GM19467 (cell line): ENCODE results near the gene GPR152.

ENCODE experiments used
- ATAC-seq: cut with Tn5 transposase; IDR thresholded peaks from one replicate; pipeline ENCODE4 v1.9.1; 2021; ENCODE audit warnings: mild to moderate bottlenecking, moderate library complexity; ENCODE audit not compliant: unreplicated experiment

GPR152 gene, protein sequence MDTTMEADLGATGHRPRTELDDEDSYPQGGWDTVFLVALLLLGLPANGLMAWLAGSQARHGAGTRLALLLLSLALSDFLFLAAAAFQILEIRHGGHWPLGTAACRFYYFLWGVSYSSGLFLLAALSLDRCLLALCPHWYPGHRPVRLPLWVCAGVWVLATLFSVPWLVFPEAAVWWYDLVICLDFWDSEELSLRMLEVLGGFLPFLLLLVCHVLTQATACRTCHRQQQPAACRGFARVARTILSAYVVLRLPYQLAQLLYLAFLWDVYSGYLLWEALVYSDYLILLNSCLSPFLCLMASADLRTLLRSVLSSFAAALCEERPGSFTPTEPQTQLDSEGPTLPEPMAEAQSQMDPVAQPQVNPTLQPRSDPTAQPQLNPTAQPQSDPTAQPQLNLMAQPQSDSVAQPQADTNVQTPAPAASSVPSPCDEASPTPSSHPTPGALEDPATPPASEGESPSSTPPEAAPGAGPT

DNA sequence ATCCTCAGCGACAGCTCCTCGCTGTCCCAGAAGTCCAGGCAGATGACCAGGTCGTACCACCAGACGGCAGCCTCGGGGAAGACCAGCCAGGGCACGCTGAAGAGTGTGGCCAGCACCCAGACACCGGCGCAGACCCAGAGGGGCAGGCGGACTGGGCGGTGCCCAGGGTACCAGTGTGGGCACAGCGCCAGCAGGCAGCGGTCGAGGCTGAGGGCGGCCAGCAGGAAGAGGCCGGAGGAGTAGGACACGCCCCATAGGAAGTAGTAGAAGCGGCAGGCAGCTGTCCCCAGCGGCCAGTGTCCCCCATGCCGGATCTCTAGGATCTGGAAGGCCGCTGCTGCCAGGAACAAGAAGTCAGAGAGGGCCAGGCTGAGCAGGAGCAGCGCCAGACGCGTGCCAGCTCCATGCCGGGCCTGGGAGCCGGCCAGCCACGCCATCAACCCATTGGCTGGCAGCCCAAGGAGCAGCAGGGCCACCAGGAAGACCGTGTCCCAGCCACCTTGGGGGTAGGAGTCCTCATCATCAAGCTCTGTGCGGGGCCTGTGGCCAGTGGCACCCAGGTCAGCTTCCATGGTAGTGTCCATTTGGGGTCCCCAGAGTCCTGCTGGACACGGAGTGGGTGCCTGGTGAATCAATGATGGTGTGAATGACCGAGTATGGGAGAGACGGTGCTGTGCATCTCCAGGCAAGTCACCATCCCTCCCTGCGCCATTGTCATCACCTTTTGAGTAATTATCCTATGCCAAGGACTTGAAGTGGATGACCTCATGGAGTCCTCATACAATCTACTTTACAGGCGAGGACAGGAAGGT lies at the start of gene GPR152:
Gene GPR152, minus strand, starts transcription at position 589 of the 812 bp plus-strand sequence. Its CDS starts 5 bp downstream, at position 584.
- no peak for ATAC-seq

DNA sequence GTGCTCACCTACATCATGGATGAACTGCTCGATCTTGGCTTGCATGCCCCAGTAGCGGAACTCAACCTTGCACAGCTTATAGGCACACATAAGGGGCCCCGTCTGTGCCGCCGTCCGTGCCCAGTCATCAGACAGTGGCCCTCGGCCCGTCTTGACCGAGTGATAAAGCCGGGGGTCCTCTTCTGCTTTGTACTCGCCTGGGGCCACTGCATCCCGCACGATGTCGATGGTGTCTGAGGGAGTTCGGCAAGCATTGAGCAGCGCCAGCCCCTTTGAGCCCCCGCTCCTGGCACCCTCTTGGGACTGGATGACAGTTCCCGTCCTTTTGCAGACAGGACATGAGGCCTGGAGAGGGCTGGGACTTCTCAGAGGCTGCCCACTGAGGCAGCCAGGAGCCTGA lies 49.3 kb upstream of the GPR152 start:
- no peak for ATAC-seq

DNA sequence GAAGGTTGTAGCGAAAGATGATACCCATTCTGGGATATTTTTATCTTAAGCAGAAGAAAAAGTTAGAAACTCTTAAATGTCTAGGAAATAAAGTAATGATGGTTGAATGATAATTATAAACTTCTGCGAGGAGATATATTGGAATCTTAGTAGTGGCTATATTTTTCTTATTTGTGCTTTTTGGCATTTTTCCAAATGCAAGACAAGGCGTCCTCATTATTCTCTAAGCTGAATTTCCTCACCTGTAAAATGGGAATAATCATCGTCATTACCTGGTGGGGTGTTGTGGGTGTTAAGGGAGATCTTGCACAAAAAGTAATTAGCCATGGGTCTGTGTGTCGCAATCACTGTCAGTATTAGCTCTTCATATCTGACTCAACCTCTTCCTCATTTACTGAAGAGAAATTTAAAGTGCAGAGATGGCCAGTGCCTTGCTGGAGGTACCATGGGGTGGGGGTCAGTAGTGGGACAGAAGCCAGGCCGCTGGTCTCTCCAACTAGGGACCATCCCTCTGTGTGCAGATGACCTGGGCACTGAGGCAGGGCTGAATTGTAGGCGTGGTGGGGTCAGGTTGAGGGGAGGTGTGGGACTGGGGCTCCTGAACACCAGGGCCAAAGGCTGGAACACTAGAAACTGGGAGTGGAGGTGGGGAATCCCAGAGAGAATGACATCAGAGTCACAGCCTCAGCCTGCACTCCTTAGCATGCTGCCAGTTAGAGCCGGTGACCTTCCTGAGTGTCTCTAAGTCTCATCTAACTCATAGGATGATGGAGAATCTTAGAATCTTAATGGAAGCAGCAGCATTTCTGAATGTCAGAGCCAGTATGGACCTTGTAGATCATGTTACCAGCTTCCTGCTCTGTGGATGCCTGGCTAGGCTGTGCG lies 48.5 kb upstream of the GPR152 start:
- no peak for ATAC-seq

DNA sequence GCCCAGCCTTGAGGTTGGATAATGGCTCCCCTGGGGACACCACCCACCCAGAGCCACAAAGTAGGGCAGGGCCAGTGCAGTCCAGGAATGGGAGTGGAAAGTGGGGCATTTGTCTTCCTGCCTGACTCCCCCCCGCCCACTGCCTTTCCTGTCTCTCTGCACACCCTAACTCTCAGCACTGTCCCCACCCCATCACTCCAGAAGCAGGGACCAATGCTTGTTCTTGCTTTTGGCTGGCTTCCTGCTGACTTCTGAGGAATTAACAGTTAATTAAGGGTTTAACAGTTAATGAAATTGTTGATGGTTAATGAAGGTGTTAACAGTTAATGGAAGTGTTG lies 47.9 kb upstream of the GPR152 start:
- no peak for ATAC-seq

DNA sequence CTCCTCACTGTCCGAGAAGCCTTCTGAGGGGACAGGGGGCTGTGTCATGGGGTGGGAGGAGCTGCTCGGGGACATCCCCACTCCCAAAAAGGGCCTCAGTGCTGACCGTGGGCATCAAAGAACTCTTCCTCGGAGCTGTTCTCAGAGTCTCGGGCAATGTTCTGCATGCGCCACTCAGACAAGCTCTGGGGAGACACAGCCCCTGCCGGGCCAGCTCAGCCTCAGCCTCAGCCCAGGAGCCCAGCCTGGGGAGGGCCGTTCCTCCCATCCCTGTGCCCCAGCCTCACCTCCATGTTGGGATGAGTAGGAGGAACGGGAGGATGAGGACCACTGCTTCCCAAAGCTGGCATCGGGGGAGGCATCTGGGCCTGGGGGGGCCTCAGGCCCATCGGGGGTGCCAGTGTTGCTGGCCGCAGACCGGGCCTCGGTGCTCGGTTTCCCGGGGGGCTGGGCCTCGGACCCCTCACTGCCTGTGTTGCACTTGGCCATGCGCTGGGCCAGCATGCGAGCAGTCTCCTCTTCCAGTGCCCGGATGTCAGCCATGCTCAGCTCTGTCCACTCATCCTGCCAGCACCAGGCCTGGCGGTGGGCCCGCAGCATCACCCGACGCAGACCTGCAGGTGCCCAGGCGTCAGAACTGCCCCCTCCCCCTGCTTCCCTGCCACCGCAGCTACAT lies 47.4 kb upstream of the GPR152 start:
- no peak for ATAC-seq

DNA sequence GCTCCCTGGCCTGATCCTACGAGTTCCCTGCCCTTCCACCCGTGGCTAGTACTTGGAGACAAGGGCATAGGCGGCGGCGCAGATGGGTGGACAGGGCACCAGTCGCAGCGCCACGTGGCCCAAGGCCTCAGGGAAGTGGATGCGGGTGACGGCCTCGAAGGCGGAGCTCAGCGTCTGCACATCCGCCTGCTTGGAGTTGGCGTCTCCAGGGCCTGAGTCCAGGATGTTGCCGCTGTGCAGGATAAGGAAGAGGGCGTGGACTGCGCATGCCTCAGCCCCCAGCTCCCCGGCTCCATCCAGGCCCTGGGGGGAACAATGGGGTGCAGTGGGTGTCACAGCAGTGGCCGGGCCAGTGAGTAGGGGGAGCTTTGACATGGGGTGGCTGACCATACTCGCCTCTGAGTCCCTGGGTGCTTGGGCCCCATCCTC lies 46.0 kb upstream of the GPR152 start:
- ATAC-seq: no peak

DNA sequence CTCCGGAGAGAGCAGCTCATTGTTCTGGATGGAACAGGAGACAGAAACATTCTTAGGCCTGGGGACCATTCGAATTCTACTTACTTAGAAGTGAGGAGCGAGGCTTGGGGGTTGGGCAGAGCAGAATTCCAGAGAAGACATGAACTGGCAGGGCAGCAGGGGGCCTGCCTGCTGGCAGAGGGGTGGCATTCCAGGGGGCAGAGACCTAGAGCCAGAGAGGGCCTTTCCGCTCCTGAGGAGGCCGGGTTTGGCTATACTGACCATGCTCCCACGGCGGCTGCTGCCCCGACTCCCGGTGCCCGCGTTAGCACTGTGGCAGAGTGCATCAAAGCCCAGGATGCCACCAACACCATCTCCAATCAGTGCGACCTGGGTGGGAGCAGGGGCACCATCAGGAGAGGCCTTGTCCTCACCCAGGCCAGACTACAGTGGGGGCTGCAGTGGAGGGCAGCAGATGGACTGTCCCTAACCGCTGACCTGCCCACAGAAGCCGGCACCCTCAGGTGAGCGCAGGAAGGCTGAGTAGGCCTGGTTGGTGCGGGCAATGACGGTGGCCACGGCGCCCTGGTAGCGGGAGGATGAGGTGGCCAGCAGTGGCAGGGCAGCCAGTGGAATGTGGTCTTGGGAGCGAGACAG lies 45.2 kb upstream of the GPR152 start:
- ATAC-seq: no peak

DNA sequence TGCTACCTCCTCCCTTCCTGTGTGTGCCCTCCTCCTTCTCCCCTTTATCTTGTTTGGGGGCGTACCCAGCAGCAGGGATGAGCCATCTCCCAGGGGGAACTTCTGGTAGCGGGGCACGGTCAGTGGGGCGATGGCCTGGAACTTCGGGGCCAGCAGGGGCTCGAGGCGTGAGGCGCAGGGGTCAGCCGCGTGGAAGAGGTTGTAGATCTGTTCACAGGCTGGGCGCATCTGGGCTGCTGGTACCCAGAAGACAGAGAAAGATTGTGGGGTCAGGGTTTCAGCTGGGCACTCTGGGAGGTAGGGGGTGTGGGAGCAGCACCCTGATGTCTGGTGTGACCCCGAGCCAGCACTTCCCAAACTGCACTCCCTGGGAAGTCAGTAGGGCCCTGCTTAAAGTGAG lies 43.6 kb upstream of the GPR152 start:
- ATAC-seq: no peak

DNA sequence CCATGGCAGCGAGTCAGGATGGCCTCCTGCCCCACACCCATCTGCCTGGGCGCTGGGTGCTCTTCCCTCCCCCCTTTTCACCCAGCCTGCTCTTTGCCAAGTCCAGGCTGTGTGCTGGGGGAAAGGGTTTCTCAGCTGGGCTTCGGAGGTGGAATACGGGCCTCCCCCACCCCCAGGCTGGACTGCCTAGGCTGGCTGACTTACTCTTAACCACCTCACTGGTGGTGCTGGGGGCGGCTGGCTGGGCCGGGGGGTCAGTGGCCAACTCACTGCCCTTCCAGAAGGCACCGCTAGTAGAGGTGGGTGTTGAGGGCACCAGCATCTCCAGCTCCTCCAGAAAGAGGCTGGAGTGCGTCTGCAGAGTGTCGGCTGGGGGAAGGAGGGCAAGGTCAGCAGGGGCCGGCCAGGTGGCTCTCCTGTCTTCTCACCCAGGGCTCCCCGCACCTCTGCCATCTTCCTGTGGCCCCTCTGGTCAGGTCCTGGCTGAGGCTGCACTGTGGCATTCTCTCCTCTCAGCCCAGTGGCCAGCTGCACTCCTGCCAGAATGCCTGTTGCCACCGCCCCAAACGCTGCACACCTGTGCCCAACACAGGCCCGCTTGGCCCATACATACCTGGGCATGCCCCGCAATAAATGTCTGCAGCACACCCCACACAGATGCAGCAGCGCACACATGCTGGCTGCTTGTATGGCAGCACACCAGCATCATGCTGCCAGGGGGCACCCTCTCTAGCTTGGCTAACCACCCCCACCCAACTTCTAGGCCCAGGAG lies 42.9 kb upstream of the GPR152 start:
- no peak for ATAC-seq

DNA sequence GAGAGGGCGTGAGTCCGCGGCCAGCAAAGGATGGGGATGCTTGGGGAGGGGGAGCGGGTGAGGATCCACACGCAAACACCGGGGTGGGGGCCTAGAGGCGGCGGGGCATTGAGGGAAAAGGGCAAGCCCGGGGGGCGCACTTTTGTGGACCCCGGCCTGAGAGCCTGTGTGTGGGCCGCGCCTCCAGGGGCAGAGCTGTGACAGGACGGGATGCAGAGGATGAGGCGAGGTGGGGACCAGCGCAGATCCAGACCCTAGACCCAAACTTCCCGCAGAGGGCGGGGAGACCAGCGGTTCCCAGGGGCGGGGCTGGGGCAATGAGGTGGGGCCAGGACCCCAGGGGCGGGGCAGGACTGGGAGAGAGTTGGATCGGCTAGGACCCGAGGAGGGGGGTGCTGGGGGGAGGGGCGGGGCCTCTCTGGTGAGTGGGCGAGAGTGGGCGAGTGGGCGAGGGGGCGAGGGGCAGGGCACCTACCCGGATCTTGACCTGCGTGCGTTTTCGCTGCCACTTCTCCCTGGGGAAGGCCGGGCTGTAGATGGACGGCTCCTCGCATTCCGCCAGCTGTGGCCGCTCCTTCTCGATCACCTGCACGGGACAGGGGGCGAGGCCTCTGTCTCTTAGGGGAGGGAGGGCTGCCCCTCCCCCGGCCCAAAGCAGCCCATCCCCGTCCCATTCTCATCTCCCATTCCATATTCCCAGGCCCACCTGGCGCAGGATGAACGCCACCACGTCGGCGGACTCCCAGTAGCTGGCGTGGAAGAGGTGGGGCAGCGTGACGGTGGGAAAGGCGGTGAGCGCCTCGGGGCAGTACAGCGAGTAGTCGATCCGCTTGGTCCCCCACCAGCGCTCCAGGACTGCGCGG lies 42.1 kb upstream of the GPR152 start:
- ATAC-seq: no peak

DNA sequence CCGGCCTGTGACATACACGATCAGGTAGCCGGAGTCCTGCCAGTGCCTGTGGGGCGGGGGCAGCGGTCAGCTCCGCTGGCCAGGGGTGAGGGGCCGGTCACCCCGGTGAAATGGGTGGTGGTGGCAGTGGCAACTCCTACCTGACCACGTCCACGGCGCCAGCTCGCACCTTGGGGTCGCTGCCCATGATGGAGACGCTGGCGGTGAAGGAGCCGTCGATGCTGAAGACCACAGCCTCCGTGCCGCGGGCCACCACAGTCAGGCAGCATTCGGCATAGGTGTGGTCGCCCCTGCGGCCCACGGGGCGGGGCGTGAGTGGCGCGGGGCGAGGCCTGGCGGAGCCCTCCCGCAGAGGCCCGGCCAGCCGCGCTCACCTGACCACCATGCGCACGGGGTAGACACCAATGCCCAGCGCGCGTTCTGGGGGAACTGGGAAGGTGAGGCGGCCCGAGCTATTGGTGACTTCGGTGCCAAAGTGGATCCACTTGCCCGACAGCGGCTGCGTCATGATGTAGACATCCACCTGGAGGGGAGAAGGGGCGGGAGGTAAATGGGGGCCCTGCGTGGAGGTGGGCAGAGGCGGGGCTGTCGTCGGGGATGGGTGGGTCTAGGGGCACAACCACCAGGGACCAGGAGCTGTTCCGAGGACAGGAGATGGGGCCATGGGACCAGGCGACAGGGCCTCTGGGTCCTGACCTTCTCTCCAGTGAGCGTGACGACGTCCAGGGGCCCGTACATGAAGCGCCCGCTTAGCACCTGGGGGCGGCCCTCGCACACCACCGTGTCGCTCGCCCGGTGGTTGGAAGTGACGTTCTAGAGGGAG lies 41.2 kb upstream of the GPR152 start:
- ATAC-seq: no peak

DNA sequence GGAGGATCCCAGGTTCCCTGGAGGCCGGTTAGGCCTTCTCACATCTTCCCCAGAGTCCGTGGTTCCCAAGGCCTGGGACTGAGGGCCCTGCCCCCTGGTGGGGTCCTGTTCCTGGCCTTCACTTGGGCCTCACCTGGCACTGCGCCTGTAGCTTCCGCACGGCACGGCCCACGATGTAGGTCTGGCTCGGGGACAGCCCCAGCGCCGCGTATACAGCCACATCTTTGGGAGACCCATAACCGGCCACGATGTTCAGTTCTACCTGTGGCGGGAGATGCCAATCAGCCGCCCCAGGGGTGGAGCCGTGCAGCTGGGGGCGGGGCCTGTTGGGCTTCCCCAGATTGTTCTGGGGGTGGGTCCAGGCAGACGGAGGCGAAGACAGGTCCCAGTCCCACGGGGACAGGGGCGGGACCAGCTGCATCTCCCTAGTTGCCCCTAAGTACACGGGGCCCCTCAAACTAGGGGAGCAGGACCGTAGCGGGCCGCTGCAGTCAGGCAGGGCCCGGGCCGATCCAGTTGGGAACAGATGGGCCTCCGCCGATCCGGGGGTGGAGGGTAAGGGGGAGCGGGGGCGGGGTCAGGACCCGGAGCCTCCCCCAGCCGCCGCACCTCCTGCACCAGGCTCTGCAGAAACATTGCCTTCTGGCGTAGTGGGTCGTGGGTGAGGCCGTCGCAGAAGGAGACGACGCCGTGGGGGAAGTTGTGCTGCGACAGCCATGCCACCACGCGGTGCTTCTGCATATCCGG lies 40.4 kb upstream of the GPR152 start:
- ATAC-seq: no peak

DNA sequence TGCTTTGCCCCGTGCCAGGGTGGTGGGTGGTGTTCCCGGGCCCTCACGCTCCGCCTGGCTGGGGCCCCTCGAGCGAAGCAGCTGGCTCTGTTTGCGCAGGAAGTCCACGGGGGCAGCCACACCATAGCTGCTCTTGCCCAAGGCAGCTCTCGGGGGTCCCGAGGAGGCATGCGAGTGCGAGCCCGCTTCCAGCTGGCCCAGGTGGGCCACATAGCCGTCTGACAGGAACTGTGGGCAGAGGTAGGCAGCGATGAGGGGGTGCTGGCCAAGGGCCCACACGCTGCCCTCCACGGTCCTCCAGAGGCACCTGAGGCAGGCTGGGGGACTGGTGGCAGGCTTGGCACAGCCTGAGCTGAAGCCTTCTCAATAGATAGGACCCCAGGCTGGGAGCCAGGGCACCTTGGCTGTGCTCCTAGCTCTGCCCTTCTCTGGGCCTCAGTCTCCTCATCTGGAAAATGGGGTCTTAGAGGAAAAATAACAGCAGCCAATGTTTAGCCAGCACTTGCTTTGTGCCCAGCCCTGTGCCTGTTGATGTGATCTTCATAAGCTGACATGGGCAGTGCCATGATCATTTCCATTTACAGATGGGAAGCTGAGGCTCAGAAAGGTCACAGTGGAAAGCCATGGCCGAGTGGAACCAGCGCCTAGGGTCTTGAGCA lies 39.7 kb upstream of the GPR152 start:
- ATAC-seq: no peak

DNA sequence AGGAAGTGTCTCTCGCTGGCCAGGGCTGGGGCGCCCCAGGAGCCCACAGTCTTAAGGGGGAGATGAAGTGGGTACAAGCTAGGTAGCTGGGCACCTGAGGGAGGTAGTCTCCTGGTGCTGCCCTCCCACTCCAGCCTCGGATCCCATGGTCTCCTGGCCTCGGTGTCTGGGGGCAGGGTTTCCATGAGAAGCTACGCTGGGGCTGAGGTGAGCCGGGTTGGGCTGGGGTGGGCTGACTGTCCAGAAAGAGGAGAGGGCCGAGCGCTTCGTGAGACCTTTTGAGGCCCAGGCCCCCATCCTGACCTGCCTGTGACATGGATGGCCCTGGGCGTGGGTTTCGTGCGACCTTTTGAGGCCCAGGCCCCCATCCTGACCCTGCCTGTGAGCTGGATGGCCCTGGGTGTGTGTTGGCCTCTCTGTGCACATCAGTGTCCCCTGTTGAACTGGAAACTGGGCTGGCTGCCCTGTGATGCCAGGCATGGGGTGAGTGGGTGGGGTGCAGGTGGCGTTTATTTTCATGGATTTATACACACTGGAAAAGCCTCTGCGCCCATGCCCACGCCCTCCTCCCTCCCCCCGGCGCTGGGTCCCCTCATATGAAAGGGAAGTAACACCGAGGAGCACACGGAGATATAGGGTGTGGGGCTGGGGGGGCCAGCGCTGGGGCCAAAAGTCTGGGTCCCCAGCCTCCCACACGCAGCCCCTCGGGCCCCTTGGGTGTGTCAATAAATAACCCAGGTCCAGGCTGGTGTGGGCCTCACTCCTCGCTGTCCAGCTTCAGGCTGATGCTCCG lies 38.9 kb upstream of the GPR152 start:
- no peak for ATAC-seq

DNA sequence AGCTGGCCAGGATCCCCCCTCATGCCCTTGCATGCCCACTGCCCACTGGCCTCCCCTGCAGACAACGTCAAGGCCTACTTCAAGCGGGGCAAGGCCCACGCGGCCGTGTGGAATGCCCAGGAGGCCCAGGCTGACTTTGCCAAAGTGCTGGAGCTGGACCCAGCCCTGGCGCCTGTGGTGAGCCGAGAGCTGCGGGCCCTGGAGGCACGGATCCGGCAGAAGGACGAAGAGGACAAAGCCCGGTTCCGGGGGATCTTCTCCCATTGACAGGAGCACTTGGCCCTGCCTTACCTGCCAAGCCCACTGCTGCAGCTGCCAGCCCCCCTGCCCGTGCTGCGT lies 38.2 kb upstream of the GPR152 start:
- no peak for ATAC-seq
